SK-N-SH treated with all-trans-retinoic acid at 6 μM for 48 hours (cell line): ENCODE data around the gene NUDT7.

ENCODE experiments used
- ATAC-seq: fragments of 200-7000 bp; cut with Tn5 transposase; 3 replicates; pipeline ENCODE4 v1.9.1; 2020; ENCODE audit warnings: mild to moderate bottlenecking, moderate library complexity
- ARNTL ChIP-seq: fragments of 450-650 bp; formaldehyde crosslinking; IDR thresholded peaks from 2 replicates; pipeline ENCODE4 v1.5.0; 2020; ENCODE audit warnings: low read depth, mild to moderate bottlenecking, moderate library complexity, borderline replicate concordance
- BACH2 ChIP-seq: fragments of 250-450 bp; sonication (Bioruptor Pico); IDR thresholded peaks from 2 replicates; pipeline ENCODE4 v1.9.0; 2021; ENCODE audit warnings: mild to moderate bottlenecking, borderline replicate concordance
- CREB5 ChIP-seq: fragments of 250-450 bp; sonication (Bioruptor Pico); IDR thresholded peaks from 2 replicates; pipeline ENCODE4 v1.5.1; 2020; ENCODE audit warnings: low read depth, mild to moderate bottlenecking, moderate library complexity
- CSDC2 ChIP-seq: fragments of 250-450 bp; sonication (Bioruptor Pico); IDR thresholded peaks from 2 replicates; pipeline ENCODE4 v1.5.0; 2020; ENCODE audit warnings: mild to moderate bottlenecking, moderate library complexity
- CSRNP3 ChIP-seq: fragments of 250-450 bp; sonication (Bioruptor Pico); IDR thresholded peaks from 2 replicates; pipeline ENCODE4 v1.5.1; 2021; ENCODE audit warnings: mild to moderate bottlenecking, moderate library complexity
- GLIS3 ChIP-seq: fragments of 250-450 bp; sonication (Bioruptor Pico); IDR thresholded peaks from 2 replicates; pipeline ENCODE4 v1.5.0; 2020; ENCODE audit warnings: mild to moderate bottlenecking, moderate library complexity
- ISL1 ChIP-seq: fragments of 250-450 bp; sonication (Bioruptor Pico); IDR thresholded peaks from 2 replicates; pipeline ENCODE4 v2.1.2; 2022; ENCODE audit warnings: mild to moderate bottlenecking, moderate library complexity
- OSR1 ChIP-seq: fragments of 250-450 bp; sonication (Bioruptor Pico); IDR thresholded peaks from 2 replicates; pipeline ENCODE4 v1.8.0; 2022; ENCODE audit warnings: moderate library complexity, mild to moderate bottlenecking, inconsistent platforms
- PATZ1 ChIP-seq: fragments of 250-450 bp; sonication (Bioruptor Pico); IDR thresholded peaks from 2 replicates; pipeline ENCODE4 v1.8.0; 2020; ENCODE audit warnings: mild to moderate bottlenecking, moderate library complexity, borderline replicate concordance
- POU6F1 ChIP-seq: fragments of 250-450 bp; sonication (Bioruptor Pico); IDR thresholded peaks from 2 replicates; pipeline ENCODE4 v1.8.0; 2021; ENCODE audit warnings: low read depth, mild to moderate bottlenecking, moderate library complexity, borderline replicate concordance
- PPARA ChIP-seq: fragments of 250-450 bp; sonication (Bioruptor Pico); IDR thresholded peaks from 2 replicates; pipeline ENCODE4 v1.5.0; 2020; ENCODE audit warnings: mild to moderate bottlenecking, borderline replicate concordance
- RARB ChIP-seq: fragments of 250-450 bp; sonication (Bioruptor Pico); IDR thresholded peaks from 2 replicates; pipeline ENCODE4 v1.8.0; 2021; ENCODE audit warnings: mild to moderate bottlenecking, moderate library complexity
- SNAI2 ChIP-seq: fragments of 250-450 bp; sonication (Bioruptor Pico); IDR thresholded peaks from 2 replicates; pipeline ENCODE4 v1.5.0; 2020; ENCODE audit warnings: mild to moderate bottlenecking, moderate library complexity
- TCF4 ChIP-seq: fragments of 250-450 bp; sonication (Bioruptor Pico); IDR thresholded peaks from 2 replicates; pipeline ENCODE4 v1.8.0; 2021; ENCODE audit warnings: mild to moderate bottlenecking, moderate library complexity, borderline replicate concordance
- TOX ChIP-seq: fragments of 250-450 bp; sonication (Bioruptor Pico); IDR thresholded peaks from 2 replicates; pipeline ENCODE4 v1.8.0; 2021; ENCODE audit warnings: mild to moderate bottlenecking, moderate library complexity, borderline replicate concordance
- TSHZ2 ChIP-seq: fragments of 250-450 bp; sonication (Bioruptor Pico); IDR thresholded peaks from 2 replicates; pipeline ENCODE4 v1.5.0; 2020; ENCODE audit warnings: mild to moderate bottlenecking, moderate library complexity
- ZC3H10 ChIP-seq: fragments of 250-450 bp; sonication (Bioruptor Pico); IDR thresholded peaks from 2 replicates; pipeline ENCODE4 v1.5.1; 2021; ENCODE audit warnings: mild to moderate bottlenecking, moderate library complexity
- ZFP3 ChIP-seq: fragments of 250-450 bp; sonication (Bioruptor Pico); IDR thresholded peaks from 2 replicates; pipeline ENCODE4 v1.5.0; 2020; ENCODE audit warnings: mild to moderate bottlenecking, moderate library complexity
- ZNF565 ChIP-seq: fragments of 450-650 bp; formaldehyde crosslinking; conservative IDR thresholded peaks from 2 replicates; pipeline ENCODE4 v1.5.0; 2020; ENCODE audit warnings: low read depth, mild to moderate bottlenecking, moderate library complexity
- ZNF70 ChIP-seq: fragments of 450-650 bp; formaldehyde crosslinking; IDR thresholded peaks from 2 replicates; pipeline ENCODE4 v1.5.0; 2020; ENCODE audit warnings: mild to moderate bottlenecking, moderate library complexity
- ZNF8 ChIP-seq: fragments of 450-650 bp; formaldehyde crosslinking; IDR thresholded peaks from 2 replicates; pipeline ENCODE4 v1.5.0; 2020; ENCODE audit warnings: mild to moderate bottlenecking, moderate library complexity

Gene NUDT7

GRCh38 chr16:77759201-77759600, 36.9 kb downstream of the NUDT7 start:
- no peak for ATAC-seq
- TF ChIP-seq OSR1 (CRISPR knock-in tag) (no peak), ARNTL (CRISPR knock-in tag) (no peak), SNAI2 (CRISPR knock-in tag) (no peak), ZNF70 (CRISPR knock-in tag) (no peak), ZNF8 (no peak), ZNF565 (CRISPR knock-in tag) (no peak), ISL1 (CRISPR knock-in tag) (no peak), TCF4 (CRISPR knock-in tag) (no peak), CREB5 (CRISPR knock-in tag) (no peak), ZFP3 (no peak), PATZ1 (no peak), POU6F1 (CRISPR knock-in tag) (no peak), CSDC2 (CRISPR knock-in tag) (no peak), PPARA (no peak), TSHZ2 (no peak), GLIS3 (CRISPR knock-in tag) (no peak), BACH2 (no peak), CSRNP3 (CRISPR knock-in tag) (no peak), ZC3H10 (CRISPR knock-in tag) (no peak), TOX (CRISPR knock-in tag) (no peak)

GRCh38 chr16:77759821-77760220, 37.5 kb downstream of the NUDT7 start:
- TF ChIP-seq RARB (CRISPR knock-in tag) (no peak), CREB5 (CRISPR knock-in tag) (no peak), OSR1 (CRISPR knock-in tag) (no peak), ARNTL (CRISPR knock-in tag) (no peak), ISL1 (CRISPR knock-in tag) (0 out of 2 replicates have a peak, but pooled peaks have one; percentile 31)

GRCh38 chr16:77760800-77761199, 38.5 kb downstream of the NUDT7 start:
- TF ChIP-seq ISL1 (CRISPR knock-in tag) (peak; percentile 57; the same call in 1 of the 2 replicates), PPARA (no peak)
- peak; percentile 70 for ATAC-seq

More at GRCh38 chr16:77759821-77760220, 37.5 kb downstream of the NUDT7 start:
- ATAC-seq = peak; percentile 62
